DND-41 (cell line): ENCODE results near the gene CDK5.

Experiments used
- CTCF ChIP-seq: IDR thresholded peaks from 2 replicates; pipeline ENCODE4 v1.5.1; 2012; ENCODE audit warnings: borderline replicate concordance, low read length, moderate library complexity, mild to moderate bottlenecking; ENCODE audit not compliant: poor library complexity, severe bottlenecking; ENCODE audit errors: extremely low read depth
- EZH2 ChIP-seq: IDR thresholded peaks from 3 replicates; pipeline ENCODE4 v1.6.1; 2012; ENCODE audit warnings: borderline replicate concordance, low read depth, mild to moderate bottlenecking, moderate library complexity, low read length, inconsistent platforms; ENCODE audit not compliant: severe bottlenecking

DNA sequence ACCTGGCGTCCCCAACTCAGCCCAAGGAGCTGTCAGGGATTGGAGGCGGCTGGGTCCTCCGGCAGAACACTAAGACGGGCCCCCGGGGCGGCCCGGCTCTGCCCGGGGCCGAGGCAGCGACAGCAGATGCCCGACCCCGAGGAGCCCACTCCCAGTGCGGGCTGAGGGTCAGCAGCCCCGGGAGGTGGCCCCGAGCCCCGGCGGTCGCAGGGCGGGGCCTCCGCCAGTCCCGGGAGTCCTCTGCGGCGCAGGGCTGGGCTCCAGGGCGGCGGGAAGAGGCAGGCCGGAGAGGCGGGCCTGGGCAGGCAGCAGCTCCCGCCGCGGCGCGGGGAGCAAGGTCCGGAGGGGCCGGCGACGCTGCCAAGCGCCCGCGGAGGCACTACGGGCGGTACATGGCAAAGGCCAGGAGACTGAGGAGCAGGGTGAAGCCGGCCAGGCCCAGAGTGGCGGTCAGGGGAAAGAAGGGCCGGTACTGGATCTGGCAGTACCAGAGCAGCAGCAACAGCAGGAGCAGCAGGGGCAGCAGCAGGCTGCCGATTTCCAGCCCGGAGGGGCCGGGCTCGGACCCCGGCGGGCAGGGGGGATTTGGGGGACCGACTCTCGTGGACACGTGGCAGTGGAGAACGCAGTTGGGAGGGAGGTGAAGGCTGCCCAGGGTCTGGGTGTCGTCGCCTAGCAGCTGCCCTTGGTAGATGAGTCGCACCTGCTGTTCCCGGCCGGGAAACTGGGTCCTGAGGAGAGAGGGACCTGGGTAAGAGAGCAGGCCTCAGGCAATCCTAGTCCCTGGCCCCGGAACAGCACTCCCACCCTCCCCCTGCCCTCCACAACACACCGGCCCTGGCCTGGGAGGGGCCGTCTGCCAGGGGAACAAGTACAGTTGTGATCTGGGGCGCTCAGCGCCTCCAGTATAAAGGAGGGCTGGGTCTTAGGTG lies 23.7 kb upstream of the CDK5 start:
- TF ChIP-seq EZH2 (no peak), CTCF (no peak)
